Neural cell (in vitro differentiated cells): ENCODE measurements around the gene AMZ1.

Experiments
- CTCF ChIP-seq: fragments of 450-650 bp; IDR thresholded peaks from 2 replicates; pipeline ENCODE4 v1.5.1; 2014; ENCODE audit warnings: antibody characterized with exemption, mild to moderate bottlenecking, moderate library complexity; ENCODE audit not compliant: poor library complexity, severe bottlenecking
- EP300 ChIP-seq: fragments of 450-650 bp; conservative IDR thresholded peaks from 2 replicates; pipeline ENCODE4 v1.6.1; 2014; ENCODE audit warnings: antibody characterized with exemption, mild to moderate bottlenecking, moderate library complexity; ENCODE audit not compliant: poor library complexity, severe bottlenecking

- TF ChIP-seq EP300, result no peak
- no peak for TF ChIP-seq CTCF
Observed at GRCh38 chr7:2736411-2736914, 48.5 kb downstream of the AMZ1 start.
